Natural killer cell (primary cell): ENCODE results near the gene CHSY1. TPM values are rescaled to one million over a fixed set of nuclear protein-coding genes. Genes with fewer than 3 reads are reported as not detected.
A peak's percentile ranks its signal among the peaks of the same experiment; 100 is the strongest.

Experiments used
- ATAC-seq, 3 donors: fragments of 150-1000 bp in 2 of 3; fragments of 200-7000 bp in 1 of 3; cut with Tn5 transposase; 1 replicate in 1 of 3; 2 replicates in 2 of 3; pipeline ENCODE4 v1.10.0; 2021; ENCODE audit warnings: mild to moderate bottlenecking in 2 of 3, moderate library complexity in 2 of 3
- DNase-seq, 2 donors: peaks; one replicate each; pipeline versions ENCODE4 v3.0.0 to v3.0.0-alpha.2; 2013 to 2021; ENCODE audit warnings: mixed read lengths in 1 of 2
- H3K27ac ChIP-seq: one replicate; pipeline ENCODE4 v1.5.1; 2013; ENCODE audit warnings: mild to moderate bottlenecking, low read length
- H3K27me3 ChIP-seq: one replicate; pipeline ENCODE4 v1.6.1; 2013; ENCODE audit warnings: low read length; ENCODE audit not compliant: control insufficient read depth, insufficient read depth
- H3K36me3 ChIP-seq: one replicate; pipeline ENCODE4 v1.6.1; 2013; ENCODE audit warnings: low read length; ENCODE audit not compliant: control insufficient read depth, insufficient read depth
- H3K4me1 ChIP-seq: one replicate; pipeline ENCODE4 v1.6.1; 2013; ENCODE audit warnings: low read length; ENCODE audit not compliant: control insufficient read depth, insufficient read depth
- H3K4me3 ChIP-seq: one replicate; pipeline ENCODE4 v1.5.1; 2013; ENCODE audit warnings: low read length
- H3K9me3 ChIP-seq: one replicate; pipeline ENCODE4 v1.6.1; 2013; ENCODE audit warnings: low read length; ENCODE audit not compliant: control insufficient read depth, insufficient read depth
- H3K27ac Mint-ChIP-seq, 2 donors: one replicate each; pipeline ENCODE4 v1.8.0; 2022; ENCODE audit warnings: mild to moderate bottlenecking in 2 of 2, mixed read lengths in 2 of 2, moderate library complexity in 1 of 2
- H3K27me3 Mint-ChIP-seq, 2 donors: one replicate each; pipeline ENCODE4 v1.8.0; 2022; ENCODE audit warnings: low read depth in 2 of 2, mixed read lengths in 2 of 2
- H3K36me3 Mint-ChIP-seq: one replicate; pipeline ENCODE4 v1.8.0; 2022; ENCODE audit warnings: mixed read lengths
- H3K4me1 Mint-ChIP-seq, 2 donors: one replicate each; pipeline ENCODE4 v1.8.0; 2022; ENCODE audit warnings: mixed read lengths in 2 of 2
- H3K4me3 Mint-ChIP-seq: one replicate; pipeline ENCODE4 v1.8.0; 2022; ENCODE audit warnings: mild to moderate bottlenecking, moderate library complexity, mixed read lengths
- H3K9me3 Mint-ChIP-seq, 2 donors: one replicate each; pipeline ENCODE4 v1.8.0; 2022; ENCODE audit warnings: mixed read lengths in 2 of 2
- WGBS: methylation state at CpG from one replicate; pipeline ENCODE4 v1.1.7; 2013; ENCODE audit warnings: missing lambda C conversion rate; ENCODE audit not compliant: insufficient coverage; 5-methylcytosine and 5-hydroxymethylcytosine counted together
- intact Hi-C: fragments of 100-400 bp; cut with micrococcal nuclease; formaldehyde crosslinking; loops from one replicate; pipeline ENCODE4 v1.14.2; 2022
- total RNA-seq, 4 donors: library from RNA; stranded (reverse); fragments of 120-200 nt in 1 of 4; gene quantifications; one replicate each; pipeline versions ENCODE4 v1.2.3 to v1.2.4, GENCODE V29; 2013 to 2022
- TF ChIP-seq, protein P1 (sequence below): fragments of 200-600 bp; IDR thresholded peaks from one replicate; pipeline ENCODE4 v1.8.0; 2022; ENCODE audit warnings: antibody characterized with exemption

The CHSY1 gene
- total RNA-seq, 3 donors from 2014 or later (not counting 1 experiment from before 2014, with no cell fraction given): 21.1 to 32.5 (median 30.8) TPM

DNA sequence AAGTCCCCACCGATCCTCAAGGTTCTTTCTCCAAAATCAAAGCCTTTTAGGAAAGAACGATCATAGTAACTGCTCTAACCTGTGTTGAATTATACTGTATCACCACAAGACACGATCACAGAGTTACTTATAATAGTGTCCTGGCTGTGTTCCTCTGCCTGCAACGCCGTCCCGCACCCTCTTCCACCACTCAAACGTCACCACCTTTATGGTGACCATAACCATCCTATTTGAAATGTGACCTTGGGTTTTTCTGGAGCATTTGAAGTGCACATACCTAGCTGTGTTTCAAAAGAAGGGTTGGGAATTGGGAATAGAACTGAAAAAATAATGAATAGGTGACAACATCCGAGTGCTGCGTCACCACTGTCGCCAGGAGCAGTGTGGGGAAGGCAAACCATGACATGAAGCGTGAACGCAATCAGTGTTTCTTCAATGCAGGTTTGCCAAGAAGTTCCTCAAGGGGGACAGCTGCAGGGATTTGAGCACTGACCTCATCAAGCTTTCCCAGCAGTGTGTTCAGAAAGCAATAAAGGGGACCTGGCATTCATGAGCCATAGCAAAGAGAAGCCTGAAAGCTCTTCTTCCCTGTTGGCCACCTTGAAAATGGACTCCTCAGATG, 26.2 kb upstream of the CHSY1 start:
- peaks cover 36% of the 10 kb centered on the region for H3K36me3 Mint-ChIP-seq
- ATAC-seq (no peak), DNase-seq (peak in 1 of 2 donors; percentile 17)
- WGBS: 92% methylated on average over 12 of the region's 12 CpGs
- intact Hi-C loops: loop anchor here (2.0 kb wide), 1 partner anchor 17 kb away; the partner anchor contains the start of gene SNRPA1
- peak overlapping the region; percentile 94 for H3K4me3 Mint-ChIP-seq
- no peaks in the 10 kb centered on the region for H3K9me3 Mint-ChIP-seq
- Histone ChIP-seq H3K27ac (no peak overlapping the region), H3K4me1 (peaks cover 20% of the 10 kb centered on the region), H3K4me3 (peak overlapping the region; percentile 33), H3K36me3 (peaks cover 58% of the 10 kb centered on the region), H3K27me3 (no peaks in the 10 kb centered on the region), H3K9me3 (no peaks in the 10 kb centered on the region)
- peak overlapping the region; percentile 90 to 94 for H3K27ac Mint-ChIP-seq
- H3K27me3 Mint-ChIP-seq: no peaks in the 10 kb centered on the region
- TF ChIP-seq, protein P1, sequence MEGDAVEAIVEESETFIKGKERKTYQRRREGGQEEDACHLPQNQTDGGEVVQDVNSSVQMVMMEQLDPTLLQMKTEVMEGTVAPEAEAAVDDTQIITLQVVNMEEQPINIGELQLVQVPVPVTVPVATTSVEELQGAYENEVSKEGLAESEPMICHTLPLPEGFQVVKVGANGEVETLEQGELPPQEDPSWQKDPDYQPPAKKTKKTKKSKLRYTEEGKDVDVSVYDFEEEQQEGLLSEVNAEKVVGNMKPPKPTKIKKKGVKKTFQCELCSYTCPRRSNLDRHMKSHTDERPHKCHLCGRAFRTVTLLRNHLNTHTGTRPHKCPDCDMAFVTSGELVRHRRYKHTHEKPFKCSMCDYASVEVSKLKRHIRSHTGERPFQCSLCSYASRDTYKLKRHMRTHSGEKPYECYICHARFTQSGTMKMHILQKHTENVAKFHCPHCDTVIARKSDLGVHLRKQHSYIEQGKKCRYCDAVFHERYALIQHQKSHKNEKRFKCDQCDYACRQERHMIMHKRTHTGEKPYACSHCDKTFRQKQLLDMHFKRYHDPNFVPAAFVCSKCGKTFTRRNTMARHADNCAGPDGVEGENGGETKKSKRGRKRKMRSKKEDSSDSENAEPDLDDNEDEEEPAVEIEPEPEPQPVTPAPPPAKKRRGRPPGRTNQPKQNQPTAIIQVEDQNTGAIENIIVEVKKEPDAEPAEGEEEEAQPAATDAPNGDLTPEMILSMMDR: no peak
- H3K4me1 Mint-ChIP-seq: peaks cover 15 to 16% of the 10 kb centered on the region in 2 donors

DNA sequence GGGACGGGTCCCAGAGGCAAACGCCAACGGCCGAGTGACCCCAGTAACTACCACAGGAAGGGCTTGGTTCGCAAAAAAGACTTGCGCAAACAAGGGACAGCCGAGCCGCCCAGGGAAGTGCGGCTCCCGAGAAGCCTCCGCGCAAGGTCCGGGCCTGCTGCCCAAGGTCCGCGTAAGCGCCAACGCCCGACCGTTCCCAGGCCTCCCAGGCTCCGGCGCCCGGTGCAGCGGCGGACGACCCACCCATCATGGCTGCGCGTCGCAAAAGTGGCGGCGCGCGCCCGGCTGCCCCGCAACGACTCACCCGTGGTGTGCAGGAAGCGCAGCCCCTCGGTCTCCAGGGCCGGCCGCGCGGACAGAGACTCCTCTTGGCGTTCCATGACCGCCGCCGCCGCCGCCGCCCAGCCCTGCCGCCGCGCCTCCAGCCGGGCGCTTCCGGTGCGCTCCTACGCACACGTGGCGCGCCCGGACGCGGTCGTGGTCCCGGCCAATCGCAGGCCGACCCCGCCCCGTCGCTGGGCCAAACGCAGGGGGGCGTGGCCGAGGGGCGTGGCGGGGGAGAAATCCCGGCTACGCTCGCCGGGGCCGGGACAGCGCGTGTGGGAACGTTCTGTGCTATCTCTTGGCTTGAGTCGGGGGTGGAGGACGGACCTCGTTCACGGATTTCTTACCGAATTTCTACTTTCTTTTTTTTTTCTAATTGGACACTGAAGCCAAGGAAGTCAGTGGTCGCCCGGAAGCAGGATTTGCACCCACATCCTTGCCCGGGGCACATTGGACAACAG, 25.4 kb upstream of the CHSY1 start, which contains the start of gene SELENOS:
TSS of gene SELENOS (minus strand) at position 448 of the 785 bp plus-strand sequence. CDS start at position 380, 68 bp downstream.
- WGBS: under 1% methylated on average over 91 of the region's 91 CpGs
- Mint-ChIP-seq H3K36me3 (peaks cover 38% of the 10 kb centered on the region), H3K27me3 (no peaks in the 10 kb centered on the region), H3K4me1 (peaks cover 15 to 16% of the 10 kb centered on the region in 2 donors), H3K27ac (peak within 1 kb of the TSS; percentile 90 to 94), H3K9me3 (no peaks in the 10 kb centered on the region), H3K4me3 (peak within 1 kb of the TSS; percentile 94)
- H3K27me3 ChIP-seq: no peaks in the 10 kb centered on the region
- H3K36me3 ChIP-seq: peaks cover 58% of the 10 kb centered on the region
- peak within 1 kb of the TSS; percentile 75 for H3K27ac ChIP-seq
- ATAC-seq: peak; percentile 95 to 99 (median 96)
- TF ChIP-seq, protein P1: no peak
- peak; percentile 87 to 94 for DNase-seq
- H3K4me3 ChIP-seq: peak within 1 kb of the TSS; percentile 92
- H3K9me3 ChIP-seq: no peaks in the 10 kb centered on the region
- intact Hi-C loops: loop anchor here (2.0 kb wide), 1 partner anchor 18 kb away; the partner anchor contains the start of gene SNRPA1
- H3K4me1 ChIP-seq: peaks cover 20% of the 10 kb centered on the region

DNA sequence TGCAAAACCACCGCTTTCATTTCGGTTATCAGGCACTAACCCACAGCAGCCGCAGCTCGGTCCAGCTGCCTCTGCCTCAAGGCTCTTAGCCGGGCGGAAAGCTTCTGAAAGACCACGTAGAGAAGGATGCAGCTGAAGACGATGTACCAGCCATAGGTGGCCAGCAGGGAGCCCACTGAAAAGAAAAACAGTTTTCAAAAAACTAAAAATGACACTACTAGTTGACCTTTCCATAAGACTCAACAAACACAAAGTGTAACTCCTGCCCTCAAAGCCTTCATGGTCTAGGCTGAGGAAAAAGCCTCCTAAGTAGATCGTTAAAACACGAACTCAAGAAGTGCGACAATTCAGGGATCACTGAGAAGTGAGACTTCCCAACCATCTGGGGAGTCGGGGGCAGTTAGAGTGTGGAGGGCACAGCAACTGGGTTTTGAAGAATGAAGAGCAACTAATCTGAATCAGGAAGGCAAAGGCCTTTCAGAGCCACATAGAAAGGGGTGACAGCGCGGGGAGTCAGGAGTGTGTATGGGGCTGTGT, 24.7 kb upstream of the CHSY1 start:
- Histone ChIP-seq H3K9me3 (no peaks in the 10 kb centered on the region), H3K4me1 (peaks cover 20% of the 10 kb centered on the region), H3K36me3 (peaks cover 56% of the 10 kb centered on the region), H3K27me3 (no peaks in the 10 kb centered on the region), H3K4me3 (peak overlapping the region; percentile 92), H3K27ac (peak overlapping the region; percentile 75)
- H3K9me3 Mint-ChIP-seq: no peaks in the 10 kb centered on the region
- H3K36me3 Mint-ChIP-seq: peaks cover 38% of the 10 kb centered on the region
- peak overlapping the region; percentile 94 for H3K4me3 Mint-ChIP-seq
- intact Hi-C loops: loop anchor here (2.0 kb wide), 1 partner anchor 18 kb away; the partner anchor contains the start of gene SNRPA1
- peak overlapping the region; percentile 90 to 94 for H3K27ac Mint-ChIP-seq
- 6% methylated on average over 14 of the region's 14 CpGs for WGBS
- DNase-seq (peak in 1 of 2 donors; percentile 53), ATAC-seq (peak; percentile 33 to 45 (median 35))
- H3K4me1 Mint-ChIP-seq: peaks cover 15 to 16% of the 10 kb centered on the region in 2 donors
- TF ChIP-seq, protein P1: peak; percentile 41
- no peaks in the 10 kb centered on the region for H3K27me3 Mint-ChIP-seq
